LNCAP (cell line): Measurements from ENCODE around the gene DNAJC18.

ENCODE experiments used
- CTCF ChIP-seq: fragments of 450-650 bp; IDR thresholded peaks from 2 replicates; pipeline ENCODE4 v1.5.1; 2017; ENCODE audit warnings: mild to moderate bottlenecking

DNAJC18 gene

GRCh38 chr5:139474890-139475791 is 35.8 kb upstream of the DNAJC18 start:
- no peak for TF ChIP-seq CTCF

- TF ChIP-seq CTCF, result no peak
Observed at GRCh38 chr5:139473565-139473964, 34.2 kb upstream of the DNAJC18 start.

- no peak for TF ChIP-seq CTCF
Observed at GRCh38 chr5:139473105-139473504, 33.8 kb upstream of the DNAJC18 start.

GRCh38 chr5:139472386-139473030 is 33.2 kb upstream of the DNAJC18 start:
- no peak for TF ChIP-seq CTCF

- TF ChIP-seq CTCF, result no peak
Observed at GRCh38 chr5:139470821-139471300, 31.5 kb upstream of the DNAJC18 start, which contains the start of gene SMIM33. Gene SMIM33, plus strand, starts transcription at chr5:139471004. Its CDS starts 118 bp downstream, at chr5:139471122.

- no peak for TF ChIP-seq CTCF
Observed at GRCh38 chr5:139468421-139468931, 29.2 kb upstream of the DNAJC18 start.

GRCh38 chr5:139462586-139463276 is 23.4 kb upstream of the DNAJC18 start, which contains the start of gene ECSCR:
Gene ECSCR, minus strand, starts transcription at chr5:139462743. Its CDS starts 73 bp downstream, at chr5:139462670.
- TF ChIP-seq CTCF, result no peak
